ENCODE measurements around the gene HCN2. TPM values are rescaled to one million over a fixed set of nuclear protein-coding genes. Genes with fewer than 3 reads are reported as not detected.

The HCN2 gene
- total RNA-seq, 1 donor from 2014 or later, result 0.16 TPM

DNA sequence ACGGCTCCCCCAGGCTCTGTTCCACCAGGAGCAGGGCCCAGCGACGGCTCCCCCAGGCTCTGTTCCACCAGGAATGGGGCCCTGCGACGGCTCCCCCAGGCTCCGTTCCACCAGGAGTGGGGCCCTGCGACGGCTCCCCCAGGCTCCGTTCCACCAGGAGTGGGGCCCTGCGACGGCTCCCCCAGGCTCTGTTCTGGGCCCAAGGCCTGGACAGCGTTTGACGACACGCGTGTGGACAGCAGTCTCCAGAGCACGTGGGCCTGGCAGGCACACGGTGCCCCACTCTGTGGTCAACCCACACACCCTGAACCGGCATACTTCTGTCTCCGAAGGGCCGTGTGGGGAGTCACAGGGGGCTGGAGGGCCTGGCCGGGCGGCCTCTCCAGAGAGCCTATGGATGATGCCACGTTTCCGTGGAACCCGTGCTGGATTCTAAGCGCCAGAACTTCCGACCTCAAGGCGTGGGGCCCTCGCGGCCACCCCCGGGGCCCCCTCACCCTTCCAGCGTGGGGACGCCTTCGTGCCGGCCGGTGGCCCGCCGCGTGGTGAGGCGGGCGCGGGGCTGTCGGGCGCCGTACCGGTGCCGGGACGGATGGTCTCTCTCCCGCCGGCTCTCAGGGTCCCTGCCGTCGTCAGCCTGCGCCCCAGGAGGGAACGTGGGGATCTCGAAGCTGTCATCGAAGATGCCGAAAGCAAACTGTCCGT lies 61.6 kb downstream of the HCN2 start:
- DNase-seq (ENCODE audit: low spot score), result no peak

DNA sequence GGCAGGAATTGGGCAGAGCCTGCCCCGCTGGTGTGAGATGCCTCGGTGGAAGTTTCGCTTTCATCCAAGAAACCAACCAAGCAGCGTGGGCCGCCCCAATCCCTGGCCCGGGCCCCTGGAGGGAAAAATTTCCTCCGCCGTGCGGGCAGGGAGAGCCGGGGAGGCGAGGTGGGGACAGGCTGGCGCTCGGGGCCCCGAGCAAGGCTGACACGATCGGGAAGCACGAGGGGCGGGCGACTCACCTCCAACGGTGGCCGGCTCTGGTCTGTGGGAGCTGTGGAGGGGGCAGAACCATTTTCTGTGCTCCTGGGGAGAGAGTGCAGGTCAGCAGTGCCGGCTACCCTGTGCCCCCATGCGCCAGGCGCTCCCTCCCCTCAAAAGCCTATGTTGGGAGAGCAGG lies 62.3 kb downstream of the HCN2 start:
- no peak for DNase-seq (ENCODE audit: low spot score)

DNA sequence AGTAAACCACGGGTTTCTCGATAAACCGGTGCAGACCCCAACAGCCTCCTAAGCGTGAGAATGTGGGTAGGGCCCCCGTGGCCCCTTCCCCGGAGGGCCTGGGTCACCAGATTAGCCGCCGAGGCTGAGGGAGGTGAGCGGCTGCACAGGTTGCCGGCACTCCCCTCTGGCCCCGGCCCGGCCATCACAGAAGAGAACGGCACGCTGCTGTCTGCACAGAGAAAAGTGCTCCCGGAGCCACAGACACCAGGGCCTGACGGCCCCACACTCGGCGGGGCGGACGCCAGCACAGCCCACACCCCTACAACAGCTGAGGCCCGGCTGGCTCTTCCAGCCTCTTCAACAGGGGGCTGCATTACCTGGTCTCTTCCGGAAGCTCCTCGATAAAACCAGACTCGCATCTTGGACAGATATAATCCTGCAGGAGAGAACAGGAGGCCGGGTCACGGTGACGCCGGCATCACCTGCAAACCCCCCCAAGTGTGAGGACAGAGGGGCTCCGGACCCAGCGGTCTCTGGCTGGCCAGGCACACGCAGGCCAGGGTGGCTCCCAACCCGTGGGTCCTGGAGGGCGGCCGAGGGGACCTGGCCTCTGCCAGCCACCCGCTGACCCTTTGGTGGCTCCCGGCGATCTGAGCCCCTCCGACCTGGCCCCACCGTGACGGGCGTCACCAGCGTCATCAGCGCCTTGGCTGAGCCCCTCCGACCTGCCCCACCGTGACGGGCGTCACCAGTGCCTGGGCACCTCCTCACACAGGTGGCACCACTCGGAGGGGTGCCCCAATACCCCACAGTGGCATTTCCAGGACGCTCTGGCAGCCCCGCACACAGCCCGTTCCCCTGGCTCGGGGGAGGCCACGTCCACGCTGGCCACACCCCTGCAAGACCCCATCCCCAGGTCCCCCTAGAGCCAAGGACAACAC lies 63.0 kb downstream of the HCN2 start:
- DNase-seq (ENCODE audit: low spot score), result no peak

DNA sequence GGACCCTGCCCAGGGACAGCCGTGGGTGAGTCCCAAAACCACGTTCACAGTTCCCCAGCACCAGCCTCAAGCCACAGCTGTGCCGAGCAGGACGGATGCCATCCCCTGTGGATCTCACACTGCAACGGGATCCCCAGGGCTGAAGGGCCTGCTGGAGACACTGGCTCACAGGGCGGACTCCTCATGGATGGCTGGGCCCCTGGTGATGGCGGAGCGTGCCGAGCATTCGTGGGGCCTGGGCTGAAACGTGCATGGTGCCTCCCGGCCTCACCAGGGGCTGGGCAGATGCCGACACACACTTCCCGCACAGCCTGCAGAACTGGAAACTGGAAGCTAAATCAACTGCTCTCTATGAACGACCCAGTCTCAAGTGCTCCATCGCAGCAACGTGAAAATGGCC lies 63.7 kb downstream of the HCN2 start:
- DNase-seq (ENCODE audit: low spot score), result no peak

DNA sequence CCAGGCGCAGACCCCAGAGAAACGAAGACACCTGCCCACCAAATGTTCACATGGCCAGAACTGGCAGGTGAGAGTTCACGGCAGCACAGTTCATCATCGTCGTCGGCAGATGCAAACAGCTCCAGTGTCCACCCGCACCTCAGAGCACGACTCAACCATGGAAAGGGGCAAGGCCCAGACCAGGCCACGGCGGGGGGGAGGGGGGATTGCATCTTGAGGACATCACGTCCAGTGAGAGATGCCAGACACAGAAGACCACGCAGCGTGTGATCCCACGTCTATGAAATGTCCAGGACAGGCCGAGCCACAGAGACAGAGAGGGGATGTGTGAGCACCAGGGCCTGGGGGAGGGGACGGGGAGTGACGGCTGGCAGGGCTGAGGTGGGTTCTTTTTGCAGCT lies 66.0 kb downstream of the HCN2 start:
- DNase-seq (ENCODE audit: low spot score), result no peak

DNA sequence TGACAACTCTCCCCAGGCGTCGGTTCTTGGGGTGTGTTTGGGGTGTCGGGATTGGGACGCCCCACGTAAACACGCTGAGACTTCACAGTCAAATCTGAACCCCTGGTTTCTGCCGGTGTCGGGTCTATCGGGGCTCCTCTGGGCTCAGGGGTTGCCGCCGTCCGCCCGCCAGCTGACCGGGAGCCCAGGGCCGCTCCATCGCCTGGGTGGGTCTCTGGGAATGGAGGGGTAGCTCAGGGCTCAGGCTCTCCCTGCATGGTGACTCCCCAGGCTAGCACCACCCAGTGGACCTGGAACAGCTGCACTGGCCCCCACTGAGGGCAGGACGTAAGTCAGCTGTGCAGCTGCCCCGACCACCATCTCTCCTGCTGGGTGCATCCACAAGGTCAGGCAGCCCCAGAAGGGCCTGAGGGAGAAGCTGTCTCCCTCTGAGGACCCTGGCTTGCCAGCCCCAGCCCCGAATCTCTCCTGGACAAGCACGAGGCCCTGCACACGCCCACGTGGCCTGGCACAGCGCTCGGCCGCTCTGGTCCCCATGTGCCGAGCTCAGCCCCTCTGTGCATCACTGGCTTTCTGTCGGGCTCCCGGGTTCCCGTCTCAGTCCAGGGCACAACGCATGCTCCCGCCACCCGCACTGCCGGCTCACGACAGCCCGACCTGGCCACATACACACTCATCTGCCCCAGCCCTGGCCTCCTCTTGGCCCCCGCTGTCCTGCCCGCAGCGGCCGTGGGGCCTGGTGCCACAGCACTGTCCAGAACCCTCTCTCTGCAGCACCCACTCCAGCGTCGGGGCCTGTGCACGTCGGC lies 67.3 kb downstream of the HCN2 start:
- no peak for DNase-seq (ENCODE audit: low spot score)

DNA sequence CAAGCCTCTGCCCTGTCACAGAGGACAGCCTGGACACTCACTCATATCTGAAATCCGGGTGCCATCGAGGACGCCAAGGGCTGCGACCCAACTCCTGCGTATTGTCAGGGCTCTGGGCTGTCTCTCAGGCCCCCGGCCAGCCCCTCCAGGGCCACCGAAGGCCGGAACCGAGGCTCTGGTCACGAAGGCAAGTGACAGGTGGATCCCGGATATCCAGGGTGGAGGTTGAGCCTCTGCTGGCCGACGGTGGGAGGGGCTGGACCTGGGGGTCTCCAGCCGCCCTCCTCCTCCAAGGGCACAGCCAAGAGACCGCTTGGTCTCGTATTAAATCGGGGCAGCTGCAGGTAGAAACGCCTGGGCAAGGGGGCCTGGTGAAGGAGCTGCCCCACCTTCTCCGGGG lies 67.9 kb downstream of the HCN2 start:
- no peak for DNase-seq (ENCODE audit: low spot score)

DNA sequence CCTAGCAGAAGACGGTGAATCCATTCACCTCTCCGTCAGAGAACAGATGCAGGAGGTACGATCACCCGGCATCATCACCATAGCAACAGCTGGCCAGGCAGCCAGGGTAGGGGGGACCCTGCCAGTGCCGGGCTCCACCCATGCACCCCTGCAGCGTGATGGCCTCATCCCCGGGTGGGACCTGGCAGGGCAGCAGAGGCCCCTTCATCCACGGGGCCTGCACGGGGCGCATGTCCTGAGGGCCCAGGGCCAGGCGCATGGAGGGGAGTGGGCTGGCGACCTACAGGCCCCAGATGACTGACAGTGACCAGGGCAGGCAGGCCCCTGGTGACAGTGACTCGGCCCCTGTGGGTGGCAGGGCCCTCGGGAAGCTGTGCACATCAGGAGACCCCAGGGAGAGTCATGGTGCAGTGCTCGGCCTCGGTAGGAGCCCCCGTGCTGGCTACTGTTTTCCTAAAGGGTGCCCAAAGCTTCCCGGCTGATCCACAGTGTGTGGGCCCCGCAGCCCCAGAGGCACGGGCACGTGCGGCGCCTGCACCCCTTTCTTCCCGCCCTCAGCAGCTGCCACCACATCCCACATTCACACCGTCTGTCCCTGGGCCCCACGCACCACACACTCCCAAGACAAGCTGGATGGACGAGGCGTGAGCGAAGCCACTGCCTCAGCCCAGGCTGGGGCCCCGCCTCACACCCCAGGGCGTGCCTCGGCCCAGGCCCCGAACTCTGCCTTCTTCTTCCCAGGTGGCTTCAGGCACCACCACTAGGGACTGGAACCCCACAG lies 68.6 kb downstream of the HCN2 start:
- DNase-seq (ENCODE audit: low spot score), result no peak

DNA sequence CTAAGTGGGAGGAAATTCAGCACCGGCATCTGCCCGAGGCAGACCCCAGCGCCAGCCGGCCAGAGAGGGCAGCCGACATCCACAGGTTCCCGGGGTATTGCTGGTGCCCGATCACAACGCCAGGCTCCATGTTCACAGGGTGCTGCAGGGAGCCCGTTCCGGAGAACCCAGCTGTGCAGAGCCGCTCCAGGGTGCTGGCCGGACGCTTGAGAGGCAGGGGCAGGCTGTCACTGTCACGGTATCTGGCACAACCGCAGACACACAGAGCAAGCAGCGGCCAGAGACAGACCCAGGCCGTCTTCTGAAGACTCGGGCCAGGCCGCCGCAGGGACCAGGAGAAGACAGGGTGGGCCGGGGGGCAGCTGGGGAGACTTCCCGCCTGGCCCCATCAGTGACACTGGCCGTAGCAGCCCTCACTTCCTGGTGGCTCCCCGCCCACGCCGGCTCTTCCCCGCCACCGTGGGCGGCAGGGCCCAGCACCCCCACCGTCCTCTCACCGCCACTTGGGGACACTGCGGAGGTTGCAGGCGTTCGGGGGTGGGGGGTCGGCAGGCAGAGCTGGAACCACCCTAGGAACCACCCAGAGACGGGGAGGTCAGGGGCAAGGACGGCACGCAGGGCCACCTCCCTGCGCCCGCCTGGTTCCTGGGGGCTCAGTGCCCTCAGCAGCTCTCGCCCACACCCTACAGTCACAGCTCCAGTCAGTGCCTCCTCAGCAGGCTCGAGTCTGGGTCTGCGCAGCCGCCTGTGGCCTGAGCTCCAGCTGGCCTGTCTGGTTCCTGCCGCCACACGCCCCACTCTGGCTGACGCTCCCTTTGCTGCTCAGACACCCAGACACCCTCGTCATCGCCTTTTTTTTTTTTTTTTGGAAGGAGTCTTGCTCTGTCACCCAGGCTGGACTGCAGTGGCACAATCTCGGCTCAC lies 69.5 kb downstream of the HCN2 start:
- no peak for DNase-seq (ENCODE audit: low spot score)

DNA sequence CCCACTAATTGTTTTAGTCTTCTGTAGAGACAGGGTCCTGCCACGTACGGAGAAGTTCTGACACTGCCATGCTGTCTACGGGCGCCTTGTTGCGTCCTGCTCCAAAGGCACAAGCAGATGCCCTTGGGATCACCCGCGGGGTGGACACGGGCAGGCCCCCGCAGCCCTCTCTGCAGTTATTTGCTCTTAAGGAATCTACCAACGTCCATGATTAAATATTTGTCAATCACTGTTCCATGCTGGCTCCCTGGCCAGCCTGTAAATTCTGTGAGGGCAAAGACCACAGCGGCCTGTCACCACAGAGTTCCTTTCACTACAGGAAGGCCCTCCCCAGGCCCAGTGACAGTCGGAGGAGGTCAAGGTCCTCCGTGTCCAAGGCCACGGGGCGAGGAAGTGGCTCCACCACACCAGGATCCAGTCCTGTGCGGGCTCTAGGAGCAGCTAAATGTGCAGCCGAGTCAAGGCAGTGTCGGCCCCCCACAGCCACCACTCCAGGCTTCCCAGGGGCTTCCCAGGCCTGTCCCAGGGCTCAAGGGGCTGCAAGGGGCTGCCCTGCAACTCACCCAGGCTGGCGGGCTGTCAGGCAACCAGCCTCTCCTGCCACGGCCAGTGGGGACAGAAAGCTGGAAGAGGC lies 71.2 kb downstream of the HCN2 start:
- DNase-seq (ENCODE audit: low spot score), result no peak

DNA sequence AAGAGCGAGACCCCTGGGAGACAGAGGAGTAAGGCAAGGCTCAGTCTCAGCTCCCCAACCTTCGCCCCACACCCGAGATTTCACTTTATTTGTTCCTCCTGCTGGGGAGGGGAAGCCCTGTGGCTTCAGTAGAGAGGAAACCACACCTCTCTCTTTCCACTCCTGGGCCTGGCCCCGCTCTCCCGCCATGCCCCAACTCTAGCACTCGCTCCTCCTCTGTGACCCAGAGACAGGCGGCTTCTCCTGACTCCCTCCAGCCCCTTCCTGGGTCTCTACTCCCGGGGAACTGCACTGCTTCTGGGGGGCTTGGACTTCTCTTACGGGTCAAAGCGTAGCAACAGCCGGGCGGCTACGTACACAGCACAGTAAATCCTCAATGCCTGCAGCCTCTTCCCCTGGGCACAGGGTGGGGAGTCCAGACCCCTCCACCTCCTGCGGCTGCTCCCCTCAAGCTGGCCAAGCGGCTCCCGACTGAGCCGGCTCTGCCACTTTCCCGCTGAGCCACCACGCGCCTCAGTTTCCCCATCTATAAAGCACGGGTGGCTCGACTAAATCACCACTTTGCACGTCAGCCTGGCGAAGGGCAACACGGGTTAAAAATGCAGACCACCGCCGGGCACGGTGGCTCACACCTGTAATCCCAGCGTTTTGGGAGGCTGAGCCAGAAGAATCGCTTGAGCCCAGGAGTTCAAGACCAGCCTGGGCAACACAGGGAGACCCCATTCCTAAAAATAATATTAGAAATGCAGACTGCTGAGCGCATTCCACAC lies 71.9 kb downstream of the HCN2 start:
- DNase-seq (ENCODE audit: low spot score), result no peak

DNA sequence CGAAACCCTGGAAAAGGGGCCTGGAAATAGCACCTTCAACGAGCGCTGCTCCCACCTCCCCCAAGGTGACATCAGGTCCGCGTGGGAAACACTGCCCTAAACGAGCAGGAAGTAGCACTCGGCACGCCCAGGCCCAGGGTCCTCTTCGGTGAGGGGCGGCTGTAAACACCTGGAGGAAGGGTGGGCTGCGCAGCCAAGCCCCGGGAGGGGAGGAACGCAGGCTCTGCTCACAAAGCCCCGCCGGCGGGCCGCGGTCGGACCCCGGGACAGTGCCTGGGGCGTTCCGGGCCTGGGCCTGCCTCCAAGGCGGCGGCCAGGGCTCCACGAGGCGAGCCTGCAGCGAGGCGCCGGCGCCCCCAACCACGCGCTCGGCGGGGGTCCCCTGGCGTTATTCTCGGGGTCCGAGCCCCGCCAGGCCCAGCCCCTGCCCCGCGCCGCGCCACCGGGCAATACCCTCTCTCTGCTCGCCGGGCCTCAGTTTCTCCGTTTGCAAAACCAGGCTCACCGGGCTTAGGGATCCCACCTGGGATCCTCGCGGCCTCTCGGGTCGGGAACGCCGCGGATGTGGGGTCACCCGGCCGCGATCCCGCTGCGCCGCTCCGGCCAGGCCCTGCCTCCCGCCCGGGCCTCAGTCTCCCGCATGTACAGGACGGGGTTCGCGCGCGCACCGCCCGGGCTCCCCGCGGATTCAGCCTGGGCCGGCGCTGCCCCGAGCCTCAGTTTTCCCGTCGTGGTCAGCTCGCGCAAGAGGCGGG lies 72.7 kb downstream of the HCN2 start:
- DNase-seq (ENCODE audit: low spot score), result no peak

DNA sequence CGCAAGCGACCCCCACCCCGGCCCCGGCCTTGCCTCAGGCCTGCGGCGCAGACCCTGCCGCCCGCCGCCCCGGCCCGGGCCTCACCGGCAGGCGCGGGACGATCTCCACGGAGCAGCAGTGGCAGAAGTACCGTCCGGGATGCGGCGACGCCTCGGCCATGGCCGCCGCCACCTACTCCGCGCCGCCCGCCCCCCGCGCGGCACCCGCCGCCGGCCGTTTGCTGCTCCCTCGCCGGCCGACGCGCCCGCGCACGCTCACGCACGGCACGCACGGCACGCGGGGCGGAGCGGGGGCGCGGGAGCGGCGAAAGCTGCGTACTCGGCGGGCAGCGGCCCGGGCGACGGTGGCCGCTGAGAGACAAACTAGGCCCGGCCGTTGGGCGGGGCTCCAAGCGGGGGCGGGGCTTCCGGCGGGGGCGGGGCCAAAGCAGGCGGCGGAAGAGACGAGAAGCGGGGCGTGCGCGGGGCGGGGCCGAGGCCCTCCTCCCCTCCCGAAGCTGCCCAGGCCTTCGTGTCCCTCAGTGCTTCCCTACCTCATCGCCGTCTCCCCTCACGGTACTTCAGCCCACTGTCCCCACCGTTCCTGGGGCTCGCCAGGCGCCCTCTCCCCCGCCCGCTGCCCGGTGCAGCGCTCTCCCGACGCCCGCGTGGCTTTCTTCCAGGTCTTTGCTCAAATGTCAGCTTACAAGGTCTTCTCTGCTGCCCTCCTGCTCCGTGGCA lies 73.4 kb downstream of the HCN2 start, which contains the start of gene RNF126:
RNF126 (minus strand) TSS at position 253 of the 720 bp plus-strand sequence; CDS start at position 160, 93 bp downstream.
- DNase-seq (ENCODE audit: low spot score), result peak; percentile 98

DNA sequence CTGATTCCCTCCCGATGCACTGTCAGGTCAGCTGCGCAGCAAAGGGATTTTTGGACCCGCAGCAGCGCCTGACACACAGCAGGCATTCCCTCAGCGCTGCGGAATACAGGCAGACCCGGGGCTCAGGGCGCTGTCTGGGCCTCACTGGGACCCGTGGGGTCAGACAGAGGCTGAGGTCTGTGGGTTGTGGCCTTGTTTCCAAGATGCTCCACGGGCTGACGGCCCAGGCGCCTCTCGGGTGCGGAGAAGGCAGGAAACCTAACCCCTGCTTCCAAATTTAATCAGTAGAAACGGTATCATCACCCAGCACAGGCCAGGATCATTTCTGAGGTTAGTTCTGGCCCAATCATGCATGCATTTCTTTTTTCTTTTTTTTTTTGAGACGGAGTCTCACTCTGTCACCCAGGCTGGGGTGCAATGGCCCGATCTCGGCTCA lies 74.0 kb downstream of the HCN2 start:
- no peak for DNase-seq (ENCODE audit: low spot score)

DNA sequence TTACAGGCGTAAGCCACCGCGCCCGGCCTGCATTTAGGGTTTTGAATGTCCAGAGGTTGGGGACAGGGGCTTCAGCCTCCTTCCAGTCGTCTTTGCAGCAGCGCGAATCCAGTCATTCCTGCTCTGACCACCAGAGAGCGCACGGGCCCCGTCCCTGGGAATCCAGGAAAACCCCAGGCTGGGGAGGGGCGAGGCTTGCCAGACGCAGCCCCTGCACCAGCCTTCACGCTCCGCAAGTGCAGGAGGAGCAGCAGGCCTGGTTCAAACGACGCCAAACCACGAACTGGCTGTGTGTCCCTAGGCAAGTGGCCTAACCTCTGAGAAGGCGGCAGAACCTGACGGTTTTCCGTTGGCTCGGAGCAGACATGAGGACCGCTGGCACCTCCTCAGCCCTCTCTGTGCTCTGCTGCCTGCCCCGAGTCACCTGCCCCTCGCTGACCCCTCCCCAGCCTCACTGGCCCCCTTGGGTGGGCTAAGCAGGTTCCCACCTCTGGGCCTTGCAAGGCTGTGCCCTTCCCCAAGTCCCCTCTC lies 75.3 kb downstream of the HCN2 start:
- no peak for DNase-seq (ENCODE audit: low spot score)
